ENCODE measurements around the gene TARS2. TPM values are rescaled to one million over a fixed set of nuclear protein-coding genes. Genes with fewer than 3 reads are reported as not detected.

Gene TARS2
- total RNA-seq, 2 donors from 2014 or later: 17.4 to 30.2 TPM

DNA sequence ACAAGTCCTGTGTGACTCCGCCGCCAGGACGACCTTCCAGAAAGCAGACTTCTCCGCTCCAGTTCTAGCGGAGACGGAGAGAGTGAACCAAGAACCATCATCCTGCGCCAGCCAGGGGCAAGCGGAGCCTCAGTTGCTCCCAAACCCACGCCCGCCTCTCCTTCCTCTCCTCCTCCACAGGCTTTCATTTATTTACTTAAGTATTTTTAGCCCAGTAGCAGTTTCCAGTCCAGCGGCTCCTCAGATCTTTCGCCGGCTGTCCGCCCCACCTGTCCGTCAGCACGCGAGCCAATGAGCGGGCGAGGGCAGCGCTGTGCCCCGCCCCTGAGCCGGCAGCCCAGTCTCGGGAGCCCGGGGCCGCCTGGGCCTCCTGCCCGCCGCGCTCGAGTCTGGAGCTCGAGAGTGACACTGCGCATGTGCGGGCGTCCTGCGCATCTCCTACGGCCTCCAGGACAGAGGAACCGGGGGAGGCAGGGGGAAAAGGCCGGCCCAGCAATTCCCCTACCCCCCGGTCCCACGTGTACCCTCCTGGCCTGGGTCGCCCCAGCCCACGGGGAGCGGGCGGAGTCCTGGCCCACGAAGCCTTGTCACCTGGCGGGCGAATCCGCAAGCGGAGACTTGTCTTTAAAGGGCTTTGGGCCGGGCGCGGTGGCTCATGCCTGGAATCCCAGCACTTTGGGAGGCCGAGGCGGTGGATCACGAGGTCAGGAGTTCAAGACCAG, 28.3 kb downstream of the TARS2 start, which contains the start of gene FALEC:
FALEC (plus strand) TSS at position 425 of the 722 bp plus-strand sequence.
- Histone ChIP-seq H3K36me3 (no peaks in the 10 kb centered on the region), H3K9me3 (no peaks in the 10 kb centered on the region), H3K27ac (peak within 1 kb of the TSS; percentile 81 to 88), H3K27me3 (replicated peaks; ENCODE audit: insufficient read depth) (no peaks in the 10 kb centered on the region), H3K4me3 (peak within 1 kb of the TSS; percentile 43 to 56), H3K4me1 (replicated peaks) (no peaks in the 10 kb centered on the region)
- TF ChIP-seq POLR2A (IDR thresholded peaks at IDR 0.05) (peak; percentile 48), POLR2AphosphoS5 (IDR thresholded peaks at IDR 0.05) (peak; percentile 92), CTCF (IDR thresholded peaks at IDR 0.05) (peak in 2 of 4 experiments; percentile 3 to 31)
- under 1% methylated on average over 54 of the region's 54 CpGs for WGBS
- DNase-seq (ENCODE audit: low spot score): peak; percentile 95
- intact Hi-C loops (cut with DNase I): no loop called here

- Histone ChIP-seq H3K27me3 (replicated peaks; ENCODE audit: insufficient read depth) (no peaks in the 10 kb centered on the region), H3K27ac (peak overlapping the region; percentile 81 to 88), H3K4me3 (peak overlapping the region; percentile 43 to 56), H3K9me3 (no peaks in the 10 kb centered on the region), H3K4me1 (replicated peaks) (no peaks in the 10 kb centered on the region), H3K36me3 (no peaks in the 10 kb centered on the region)
- no peak for DNase-seq (ENCODE audit: low spot score)
- no peak for TF ChIP-seq CTCF (IDR thresholded peaks at IDR 0.05)
- TF ChIP-seq POLR2AphosphoS5 (IDR thresholded peaks at IDR 0.05): no peak
- no peak for TF ChIP-seq POLR2A (IDR thresholded peaks at IDR 0.05)
- 4% methylated on average over 19 of the region's 19 CpGs for WGBS
- intact Hi-C loops (cut with DNase I): no loop called here
These were observed 28.9 kb downstream of the TARS2 start for GRCh38 chr1:150516050-150516591.

DNA sequence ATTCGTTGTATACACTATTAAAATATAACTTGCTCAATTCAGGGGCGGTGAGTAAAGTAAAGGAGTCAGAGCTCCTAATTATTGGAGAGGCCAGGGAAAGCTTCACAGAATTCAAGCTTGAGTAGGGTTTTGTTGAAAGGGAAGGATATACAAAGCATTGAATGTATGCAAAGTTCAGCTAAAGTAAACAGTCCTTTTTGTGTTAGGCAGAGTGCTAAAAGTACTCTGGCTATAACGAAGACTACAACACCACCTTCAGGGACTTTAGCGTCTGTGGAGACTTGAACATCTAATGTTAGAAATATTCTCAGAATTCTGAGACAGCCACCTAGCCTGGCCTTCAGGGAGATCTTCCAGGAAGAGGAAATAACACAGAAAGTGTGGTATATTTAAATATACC, 29.4 kb downstream of the TARS2 start:
- Histone ChIP-seq H3K9me3 (no peaks in the 10 kb centered on the region), H3K4me1 (replicated peaks) (no peaks in the 10 kb centered on the region), H3K27me3 (replicated peaks; ENCODE audit: insufficient read depth) (no peaks in the 10 kb centered on the region), H3K4me3 (no peak overlapping the region), H3K27ac (peak overlapping the region in 1 of 2 donors; percentile 88), H3K36me3 (no peaks in the 10 kb centered on the region)
- intact Hi-C loops (cut with DNase I): no loop called here
- WGBS: 22% methylated on average over 4 of the region's 4 CpGs
- TF ChIP-seq CTCF (IDR thresholded peaks at IDR 0.05) (no peak), POLR2A (IDR thresholded peaks at IDR 0.05) (no peak), POLR2AphosphoS5 (IDR thresholded peaks at IDR 0.05) (no peak)
- no peak for DNase-seq (ENCODE audit: low spot score)

DNA sequence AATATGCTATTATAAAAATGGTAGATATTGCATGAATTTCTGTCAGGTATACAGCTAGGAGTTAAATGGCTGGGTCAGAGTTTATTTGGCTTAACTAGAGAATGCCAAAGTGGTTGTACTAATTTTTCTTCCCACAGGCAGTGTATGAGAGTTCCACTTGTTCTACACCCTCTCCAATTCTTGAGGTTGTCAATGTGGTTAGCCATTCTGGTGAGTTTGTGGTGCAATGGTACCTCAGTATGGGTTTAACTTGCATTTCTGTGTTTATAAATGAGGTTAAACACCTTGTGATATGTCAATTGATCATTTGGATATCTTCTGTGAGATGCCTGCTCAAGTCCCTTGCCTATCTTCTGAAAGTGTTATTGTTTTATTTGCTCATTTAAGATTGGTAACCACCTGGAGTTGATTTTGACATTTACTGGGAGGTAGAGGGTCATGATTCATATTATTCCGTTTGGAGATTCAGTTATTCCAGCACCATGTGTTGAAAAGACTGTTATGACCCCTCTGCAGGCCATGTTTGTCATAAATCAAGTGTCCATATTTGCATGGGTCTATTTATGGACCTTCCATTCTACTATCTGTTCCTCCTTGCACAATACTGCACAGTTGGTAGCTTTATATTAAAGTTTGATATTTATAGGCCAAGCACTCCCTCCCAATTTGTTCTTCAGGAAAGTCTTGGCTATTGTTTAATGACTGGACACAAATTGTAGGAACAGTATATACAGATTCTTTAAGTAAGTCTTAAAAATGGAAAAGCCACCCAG, 34.2 kb downstream of the TARS2 start:
- H3K9me3 ChIP-seq: no peaks in the 10 kb centered on the region
- no peaks in the 10 kb centered on the region for H3K4me1 ChIP-seq (replicated peaks)
- no peaks in the 10 kb centered on the region for H3K36me3 ChIP-seq
- DNase-seq (ENCODE audit: low spot score): no peak
- TF ChIP-seq POLR2AphosphoS5 (IDR thresholded peaks at IDR 0.05): no peak
- TF ChIP-seq POLR2A (IDR thresholded peaks at IDR 0.05): no peak
- no peak for TF ChIP-seq CTCF (IDR thresholded peaks at IDR 0.05)
- no peaks in the 10 kb centered on the region for H3K27me3 ChIP-seq (replicated peaks; ENCODE audit: insufficient read depth)
- no peak overlapping the region for H3K27ac ChIP-seq
- no peak overlapping the region for H3K4me3 ChIP-seq
- intact Hi-C loops (cut with DNase I): no loop called here
- 28% methylated on average over 1 of the region's 1 CpG for whole genome bisulfite sequencing
